HepG2 (cell line): ENCODE data around the gene SAP25.

Experiments used
- POLR2AphosphoS5 ChIP-seq: IDR thresholded peaks from 2 replicates; pipeline ENCODE4 v1.6.1; 2012; ENCODE audit warnings: low read depth, low read length
- RORA ChIP-seq: sonication (generic); formaldehyde crosslinking; IDR thresholded peaks from 2 replicates; pipeline ENCODE4 v1.5.0; 2020; ENCODE audit warnings: mild to moderate bottlenecking, missing genetic modification reagents, moderate library complexity
- TARDBP ChIP-seq: sonication (generic); formaldehyde crosslinking; IDR thresholded peaks from 2 replicates; pipeline ENCODE4 v1.8.0; 2022; ENCODE audit warnings: mild to moderate bottlenecking, missing genetic modification reagents
- TRIM24 ChIP-seq: sonication (generic); formaldehyde crosslinking; IDR thresholded peaks from 2 replicates; pipeline ENCODE4 v1.8.0; 2022; ENCODE audit warnings: mild to moderate bottlenecking, missing genetic modification reagents
- ZFX ChIP-seq: sonication (generic); formaldehyde crosslinking; IDR thresholded peaks from 2 replicates; pipeline ENCODE4 v1.4.0; 2020; ENCODE audit warnings: mild to moderate bottlenecking, low read depth, missing genetic modification reagents, moderate library complexity
- ZNF20 ChIP-seq: sonication (generic); formaldehyde crosslinking; IDR thresholded peaks from 2 replicates; pipeline ENCODE4 v1.4.0; 2020; ENCODE audit warnings: mild to moderate bottlenecking, moderate library complexity, missing genetic modification reagents
- TF ChIP-seq, protein P1 (sequence below): sonication (generic); formaldehyde crosslinking; IDR thresholded peaks from 2 replicates; pipeline ENCODE4 v1.5.0; 2020; ENCODE audit warnings: mild to moderate bottlenecking, missing genetic modification reagents, moderate library complexity
- TF ChIP-seq, protein P2 (sequence below): sonication (generic); formaldehyde crosslinking; IDR thresholded peaks from 2 replicates; pipeline ENCODE4 v1.4.0; 2020; ENCODE audit warnings: low read depth, mild to moderate bottlenecking, missing genetic modification reagents
- TF ChIP-seq, protein P3 (sequence below): sonication (generic); formaldehyde crosslinking; IDR thresholded peaks from 2 replicates; pipeline ENCODE4 v1.4.0; 2020; ENCODE audit warnings: missing genetic modification reagents

DNA sequence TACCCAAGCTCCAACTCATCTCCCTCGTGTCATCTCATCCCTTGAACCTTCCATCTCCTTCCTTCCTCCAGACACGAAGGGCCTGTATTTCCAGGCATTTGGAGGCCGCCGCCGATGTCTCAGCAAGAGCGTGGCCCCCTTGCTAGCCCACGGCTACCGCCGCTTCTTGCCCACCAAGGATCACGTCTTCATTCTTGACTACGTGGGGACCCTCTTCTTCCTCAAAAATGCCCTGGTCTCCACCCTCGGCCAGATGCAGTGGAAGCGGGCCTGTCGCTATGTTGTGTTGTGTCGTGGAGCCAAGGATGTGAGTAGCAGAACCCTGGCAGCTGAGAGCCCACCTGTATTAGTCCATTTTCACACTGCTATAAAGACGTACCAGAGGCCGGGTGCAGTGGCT is 17.9 kb upstream of the SAP25 start:
- TF ChIP-seq ZNF20 (CRISPR knock-in tag), result no peak
- TF ChIP-seq, protein P1, sequence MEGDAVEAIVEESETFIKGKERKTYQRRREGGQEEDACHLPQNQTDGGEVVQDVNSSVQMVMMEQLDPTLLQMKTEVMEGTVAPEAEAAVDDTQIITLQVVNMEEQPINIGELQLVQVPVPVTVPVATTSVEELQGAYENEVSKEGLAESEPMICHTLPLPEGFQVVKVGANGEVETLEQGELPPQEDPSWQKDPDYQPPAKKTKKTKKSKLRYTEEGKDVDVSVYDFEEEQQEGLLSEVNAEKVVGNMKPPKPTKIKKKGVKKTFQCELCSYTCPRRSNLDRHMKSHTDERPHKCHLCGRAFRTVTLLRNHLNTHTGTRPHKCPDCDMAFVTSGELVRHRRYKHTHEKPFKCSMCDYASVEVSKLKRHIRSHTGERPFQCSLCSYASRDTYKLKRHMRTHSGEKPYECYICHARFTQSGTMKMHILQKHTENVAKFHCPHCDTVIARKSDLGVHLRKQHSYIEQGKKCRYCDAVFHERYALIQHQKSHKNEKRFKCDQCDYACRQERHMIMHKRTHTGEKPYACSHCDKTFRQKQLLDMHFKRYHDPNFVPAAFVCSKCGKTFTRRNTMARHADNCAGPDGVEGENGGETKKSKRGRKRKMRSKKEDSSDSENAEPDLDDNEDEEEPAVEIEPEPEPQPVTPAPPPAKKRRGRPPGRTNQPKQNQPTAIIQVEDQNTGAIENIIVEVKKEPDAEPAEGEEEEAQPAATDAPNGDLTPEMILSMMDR, result no peak
- no peak for TF ChIP-seq ZFX (CRISPR knock-in tag)
- no peak for TF ChIP-seq TARDBP (CRISPR knock-in tag)
- TF ChIP-seq, protein P2, sequence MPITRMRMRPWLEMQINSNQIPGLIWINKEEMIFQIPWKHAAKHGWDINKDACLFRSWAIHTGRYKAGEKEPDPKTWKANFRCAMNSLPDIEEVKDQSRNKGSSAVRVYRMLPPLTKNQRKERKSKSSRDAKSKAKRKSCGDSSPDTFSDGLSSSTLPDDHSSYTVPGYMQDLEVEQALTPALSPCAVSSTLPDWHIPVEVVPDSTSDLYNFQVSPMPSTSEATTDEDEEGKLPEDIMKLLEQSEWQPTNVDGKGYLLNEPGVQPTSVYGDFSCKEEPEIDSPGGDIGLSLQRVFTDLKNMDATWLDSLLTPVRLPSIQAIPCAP (CRISPR knock-in tag), result no peak
- no peak for TF ChIP-seq RORA
- TF ChIP-seq POLR2AphosphoS5, result no peak
- no peak for TF ChIP-seq TRIM24 (CRISPR knock-in tag)
- TF ChIP-seq, protein P3, sequence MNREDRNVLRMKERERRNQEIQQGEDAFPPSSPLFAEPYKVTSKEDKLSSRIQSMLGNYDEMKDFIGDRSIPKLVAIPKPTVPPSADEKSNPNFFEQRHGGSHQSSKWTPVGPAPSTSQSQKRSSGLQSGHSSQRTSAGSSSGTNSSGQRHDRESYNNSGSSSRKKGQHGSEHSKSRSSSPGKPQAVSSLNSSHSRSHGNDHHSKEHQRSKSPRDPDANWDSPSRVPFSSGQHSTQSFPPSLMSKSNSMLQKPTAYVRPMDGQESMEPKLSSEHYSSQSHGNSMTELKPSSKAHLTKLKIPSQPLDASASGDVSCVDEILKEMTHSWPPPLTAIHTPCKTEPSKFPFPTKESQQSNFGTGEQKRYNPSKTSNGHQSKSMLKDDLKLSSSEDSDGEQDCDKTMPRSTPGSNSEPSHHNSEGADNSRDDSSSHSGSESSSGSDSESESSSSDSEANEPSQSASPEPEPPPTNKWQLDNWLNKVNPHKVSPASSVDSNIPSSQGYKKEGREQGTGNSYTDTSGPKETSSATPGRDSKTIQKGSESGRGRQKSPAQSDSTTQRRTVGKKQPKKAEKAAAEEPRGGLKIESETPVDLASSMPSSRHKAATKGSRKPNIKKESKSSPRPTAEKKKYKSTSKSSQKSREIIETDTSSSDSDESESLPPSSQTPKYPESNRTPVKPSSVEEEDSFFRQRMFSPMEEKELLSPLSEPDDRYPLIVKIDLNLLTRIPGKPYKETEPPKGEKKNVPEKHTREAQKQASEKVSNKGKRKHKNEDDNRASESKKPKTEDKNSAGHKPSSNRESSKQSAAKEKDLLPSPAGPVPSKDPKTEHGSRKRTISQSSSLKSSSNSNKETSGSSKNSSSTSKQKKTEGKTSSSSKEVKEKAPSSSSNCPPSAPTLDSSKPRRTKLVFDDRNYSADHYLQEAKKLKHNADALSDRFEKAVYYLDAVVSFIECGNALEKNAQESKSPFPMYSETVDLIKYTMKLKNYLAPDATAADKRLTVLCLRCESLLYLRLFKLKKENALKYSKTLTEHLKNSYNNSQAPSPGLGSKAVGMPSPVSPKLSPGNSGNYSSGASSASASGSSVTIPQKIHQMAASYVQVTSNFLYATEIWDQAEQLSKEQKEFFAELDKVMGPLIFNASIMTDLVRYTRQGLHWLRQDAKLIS, result no peak
